ENCODE results near the gene NDE1. TPM values are rescaled to one million over a fixed set of nuclear protein-coding genes. Genes with fewer than 3 reads are reported as not detected.
A peak's percentile ranks its signal among the peaks of the same experiment; 100 is the strongest.

NDE1 gene
- total RNA-seq, 1 donor from 2014 or later = 28.9 TPM

GRCh38 chr16:15714393-15715172 lies 64.5 kb downstream of the NDE1 start:
- Histone ChIP-seq H3K4me3 (no peak overlapping the region), H3K27me3 (no peaks in the 10 kb centered on the region), H3K27ac (no peak overlapping the region), H3K36me3 (peaks cover 21% of the 10 kb centered on the region), H3K9me3 (no peaks in the 10 kb centered on the region), H3K4me1 (no peaks in the 10 kb centered on the region)
- no peak for TF ChIP-seq CTCF (IDR thresholded peaks at IDR 0.05)
- DNase-seq (no peak), ATAC-seq (no peak)
- intact Hi-C loops (cut with DNase I) = no loop called here

DNA sequence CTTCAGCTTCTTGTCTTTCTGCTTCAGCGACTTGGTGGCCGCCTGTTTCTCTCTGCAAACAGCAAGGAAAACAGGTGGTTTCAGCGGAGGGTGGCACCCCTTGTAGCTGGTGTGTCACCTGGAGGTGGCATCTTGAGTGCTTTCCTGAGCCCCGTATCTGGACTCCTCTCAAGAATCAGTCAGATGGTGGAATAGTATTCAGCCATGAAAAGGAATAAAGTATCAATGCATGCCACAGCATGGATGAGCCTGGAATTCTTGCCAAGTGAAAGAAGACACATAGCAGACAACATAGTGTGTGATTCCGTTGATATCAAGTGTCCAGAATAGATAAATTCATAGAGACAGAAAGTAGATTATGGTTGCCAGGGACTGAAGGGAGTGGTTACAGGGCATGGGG lies 65.2 kb downstream of the NDE1 start:
- TF ChIP-seq CTCF (IDR thresholded peaks at IDR 0.05) = no peak

DNA sequence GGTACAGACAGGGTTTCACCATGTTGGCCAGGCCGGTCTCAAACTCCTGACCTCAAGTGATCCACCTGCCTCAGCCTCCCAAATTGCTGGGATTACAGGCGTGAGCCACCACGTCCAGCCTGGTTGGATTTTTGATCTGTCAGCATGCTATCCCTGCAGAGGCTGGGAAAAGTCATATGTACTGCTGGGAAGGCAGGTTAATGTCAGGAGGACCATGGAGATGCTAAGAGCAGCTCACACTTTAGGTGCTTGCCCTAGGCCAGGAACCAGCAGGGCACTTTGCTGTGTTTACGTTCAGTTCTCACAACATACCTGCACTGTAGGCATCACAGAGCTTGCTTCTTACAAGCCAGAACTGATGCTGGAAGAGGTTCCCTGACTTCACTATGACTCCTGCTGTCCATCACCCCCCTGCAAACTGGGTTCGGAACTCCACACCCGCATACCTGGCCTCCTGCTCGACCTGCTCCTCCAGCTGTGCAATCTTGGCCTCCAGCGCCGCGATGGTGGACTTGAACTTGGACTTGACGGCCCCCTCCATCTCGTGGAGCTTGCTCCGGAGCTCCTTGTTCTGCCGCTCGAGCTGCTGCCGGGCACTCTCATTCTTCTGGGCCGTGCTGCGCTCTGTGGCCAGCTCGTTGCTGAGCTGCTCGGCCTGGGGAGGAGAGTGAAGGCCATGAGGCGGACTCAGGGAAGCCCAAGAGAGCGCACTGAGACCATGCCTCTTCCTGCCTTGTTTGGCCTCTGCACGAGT lies 66.8 kb downstream of the NDE1 start:
- no peak overlapping the region for H3K27ac ChIP-seq
- no peaks in the 10 kb centered on the region for H3K27me3 ChIP-seq
- H3K4me3 ChIP-seq = no peak overlapping the region
- no peak for TF ChIP-seq CTCF (IDR thresholded peaks at IDR 0.05)
- no peak for DNase-seq
- intact Hi-C loops (cut with DNase I) = no loop called here
- H3K36me3 ChIP-seq = peaks cover 34% of the 10 kb centered on the region
- no peaks in the 10 kb centered on the region for H3K9me3 ChIP-seq
- no peaks in the 10 kb centered on the region for H3K4me1 ChIP-seq
- peak; percentile 8 for ATAC-seq

More for the DNA sequence above, 65.2 kb downstream of the NDE1 start:
- H3K27me3 ChIP-seq = no peaks in the 10 kb centered on the region
- peaks cover 21% of the 10 kb centered on the region for H3K36me3 ChIP-seq
- no peak overlapping the region for H3K4me3 ChIP-seq
- intact Hi-C loops (cut with DNase I) = no loop called here
- no peak overlapping the region for H3K27ac ChIP-seq
- H3K4me1 ChIP-seq = no peaks in the 10 kb centered on the region
- DNase-seq (no peak), ATAC-seq (no peak)
- no peaks in the 10 kb centered on the region for H3K9me3 ChIP-seq

GRCh38 chr16:15721018-15721417 lies 71.0 kb downstream of the NDE1 start:
- DNase-seq (no peak), ATAC-seq (no peak)
- Histone ChIP-seq H3K4me3 (no peak overlapping the region), H3K27ac (no peak overlapping the region), H3K9me3 (no peaks in the 10 kb centered on the region), H3K4me1 (no peaks in the 10 kb centered on the region), H3K27me3 (no peaks in the 10 kb centered on the region), H3K36me3 (peaks cover 61% of the 10 kb centered on the region)
- TF ChIP-seq CTCF (IDR thresholded peaks at IDR 0.05) = no peak
- intact Hi-C loops (cut with DNase I) = no loop called here

DNA sequence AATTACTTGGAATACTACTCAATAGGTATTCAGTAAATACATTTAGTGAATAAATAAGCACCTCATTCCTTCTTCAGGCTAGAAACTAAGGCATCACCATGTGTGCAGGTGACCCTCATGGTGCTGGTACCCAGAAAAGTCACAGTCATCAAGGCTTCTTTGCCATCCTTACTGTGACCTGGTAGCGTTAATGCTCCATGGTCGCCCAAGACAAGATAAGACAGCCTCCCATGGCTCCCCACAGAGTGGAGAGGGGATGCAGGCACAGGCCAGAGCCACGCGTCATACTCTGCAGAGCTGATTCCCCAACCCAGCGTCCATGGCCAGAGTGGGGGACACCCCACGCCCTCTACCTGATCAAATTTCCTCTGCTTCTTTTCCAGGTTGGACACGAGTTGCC lies 73.8 kb downstream of the NDE1 start:
- no peaks in the 10 kb centered on the region for H3K4me1 ChIP-seq
- H3K4me3 ChIP-seq = no peak overlapping the region
- ATAC-seq (no peak), DNase-seq (no peak)
- TF ChIP-seq CTCF (IDR thresholded peaks at IDR 0.05) = no peak
- no peak overlapping the region for H3K27ac ChIP-seq
- intact Hi-C loops (cut with DNase I) = no loop called here
- no peaks in the 10 kb centered on the region for H3K27me3 ChIP-seq
- H3K9me3 ChIP-seq = no peaks in the 10 kb centered on the region
- H3K36me3 ChIP-seq = peaks cover 52% of the 10 kb centered on the region
